ENCODE measurements around the gene BPHL.
"Not testable (repeated sequence)": the region's sequence is repeated elsewhere in the genome, so short reads cannot be mapped to it uniquely, and the experiment has no call there.

BPHL gene

DNA sequence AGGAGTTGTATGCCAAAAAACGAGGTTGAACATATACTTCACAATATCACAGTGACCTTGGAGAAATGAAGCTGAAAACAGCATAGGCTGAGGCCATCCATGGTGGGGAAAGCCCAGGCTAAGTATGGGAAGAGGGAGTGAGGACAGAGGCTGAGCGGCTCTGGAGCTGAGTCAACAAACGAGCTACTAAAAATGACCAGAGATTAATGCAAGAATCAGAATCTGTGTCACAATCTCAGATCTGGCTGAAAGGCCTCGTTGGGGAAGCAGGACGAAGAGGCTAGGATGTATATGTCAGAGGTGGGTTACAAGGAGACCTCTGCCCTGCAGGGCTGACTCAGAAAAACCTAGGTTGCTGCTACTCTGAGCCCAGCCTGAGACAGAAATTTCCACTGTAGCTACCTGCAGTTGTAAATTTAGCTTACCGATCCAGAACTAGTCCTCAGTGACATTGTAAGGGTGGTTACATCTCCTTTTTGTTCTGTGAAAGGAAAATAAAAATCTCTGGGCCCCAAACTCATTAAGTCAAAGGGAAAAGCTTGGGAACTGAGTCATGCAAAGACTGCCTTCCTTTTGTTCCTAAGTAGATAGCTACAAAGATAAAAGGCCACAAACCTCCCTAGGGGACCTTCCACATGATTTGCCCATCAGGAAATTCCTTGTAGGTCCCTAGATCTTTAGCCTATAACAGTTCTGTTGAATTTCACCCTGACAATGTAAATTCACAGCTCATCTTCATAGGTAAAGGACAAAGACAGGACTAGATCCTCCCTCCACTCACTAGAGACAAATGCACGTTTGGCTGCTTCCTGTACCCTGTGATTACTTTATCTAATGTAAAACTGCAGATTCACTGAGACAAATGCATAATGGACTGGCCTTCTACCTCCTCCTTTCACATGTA lies 47.4 kb downstream of the BPHL start:
- no CpG with 5 or more reads among the region's 7 CpGs for WGBS (ENCODE audit: insufficient coverage, insufficient read length)
- no peak overlapping the region for H3K4me3 ChIP-seq (ENCODE audit: low read length)
- H3K27me3 ChIP-seq (ENCODE audit: control insufficient read depth, insufficient read depth, low read length): no peaks in the 10 kb centered on the region
- DNase-seq (ENCODE audit: low read depth, low spot score): peak; percentile 80
- peak overlapping the region; percentile 95 for H3K27ac ChIP-seq (ENCODE audit: low read length)
- no peaks in the 10 kb centered on the region for H3K9me3 ChIP-seq (ENCODE audit: control insufficient read depth, insufficient read depth, low read length)
- H3K36me3 ChIP-seq (ENCODE audit: control insufficient read depth, insufficient read depth, low read length): no peaks in the 10 kb centered on the region
- H3K4me1 ChIP-seq (ENCODE audit: control insufficient read depth, insufficient read depth, low read length): peaks cover 9% of the 10 kb centered on the region; the same call in 1 of the 2 replicates

DNA sequence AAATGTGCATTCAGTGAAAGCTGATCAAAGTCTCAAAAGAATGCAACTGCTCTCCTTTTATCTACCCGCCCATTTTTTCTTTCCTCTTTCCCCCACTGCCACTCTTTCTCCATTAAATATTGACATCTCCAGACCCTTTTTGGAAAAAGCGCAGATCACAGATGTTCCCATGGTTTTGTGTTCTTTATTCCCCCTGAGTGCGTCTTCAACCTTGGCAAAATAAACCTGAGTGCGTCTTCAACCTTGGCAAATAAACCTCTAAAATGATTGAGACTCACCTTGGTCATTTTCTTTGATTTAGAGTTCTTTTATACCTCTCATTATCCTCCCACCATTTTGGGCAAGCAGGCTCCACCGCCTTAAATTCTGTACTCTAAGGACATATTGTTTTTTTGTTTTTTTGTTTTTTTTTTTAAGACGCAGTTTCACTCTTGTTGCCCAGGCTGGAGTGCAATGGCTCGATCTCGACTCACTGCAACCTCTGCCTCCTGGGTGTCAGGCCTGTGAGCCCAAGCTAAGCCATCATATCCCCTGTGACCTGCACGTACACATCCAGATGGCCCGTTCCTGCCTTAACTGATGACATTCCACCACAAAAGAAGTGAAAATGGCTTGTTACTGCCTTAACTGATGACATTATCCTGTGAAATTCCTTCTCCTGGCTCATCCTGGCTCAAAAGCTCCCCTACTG lies 48.2 kb downstream of the BPHL start:
- not testable (repeated sequence) for H3K9me3 ChIP-seq (ENCODE audit: control insufficient read depth, insufficient read depth, low read length); H3K36me3 ChIP-seq (ENCODE audit: control insufficient read depth, insufficient read depth, low read length); DNase-seq (ENCODE audit: low read depth, low spot score); H3K27me3 ChIP-seq (ENCODE audit: control insufficient read depth, insufficient read depth, low read length); H3K4me1 ChIP-seq (ENCODE audit: control insufficient read depth, insufficient read depth, low read length); H3K4me3 ChIP-seq (ENCODE audit: low read length)
- H3K27ac ChIP-seq (ENCODE audit: low read length): peak overlapping the region; percentile 29
- WGBS (ENCODE audit: insufficient coverage, insufficient read length): no CpG with 5 or more reads among the region's 10 CpGs

DNA sequence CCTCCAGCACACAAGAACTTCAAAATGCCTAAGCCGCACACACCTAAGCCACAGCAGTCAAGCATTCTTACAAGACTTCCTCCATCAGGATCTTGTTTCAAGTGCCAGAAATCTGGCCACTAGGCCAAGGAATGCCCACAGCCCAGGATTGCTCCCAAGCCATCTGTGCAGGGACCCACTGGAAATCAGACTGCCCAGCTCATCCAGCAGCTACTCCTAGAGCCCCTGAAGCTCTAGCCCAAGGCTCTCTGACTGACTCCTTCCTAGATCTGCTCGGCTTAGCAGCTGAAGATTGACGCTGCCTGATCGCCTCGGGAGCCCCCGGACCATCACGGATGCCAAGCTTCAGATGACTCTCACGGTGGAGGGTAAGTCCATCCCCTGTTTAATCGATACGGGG lies 49.5 kb downstream of the BPHL start:
- H3K4me1 ChIP-seq (ENCODE audit: control insufficient read depth, insufficient read depth, low read length); H3K36me3 ChIP-seq (ENCODE audit: control insufficient read depth, insufficient read depth, low read length); H3K27ac ChIP-seq (ENCODE audit: low read length); H3K27me3 ChIP-seq (ENCODE audit: control insufficient read depth, insufficient read depth, low read length); H3K4me3 ChIP-seq (ENCODE audit: low read length); H3K9me3 ChIP-seq (ENCODE audit: control insufficient read depth, insufficient read depth, low read length); DNase-seq (ENCODE audit: low read depth, low spot score): not testable (repeated sequence)
- WGBS (ENCODE audit: insufficient coverage, insufficient read length): no CpG with 5 or more reads among the region's 10 CpGs

DNA sequence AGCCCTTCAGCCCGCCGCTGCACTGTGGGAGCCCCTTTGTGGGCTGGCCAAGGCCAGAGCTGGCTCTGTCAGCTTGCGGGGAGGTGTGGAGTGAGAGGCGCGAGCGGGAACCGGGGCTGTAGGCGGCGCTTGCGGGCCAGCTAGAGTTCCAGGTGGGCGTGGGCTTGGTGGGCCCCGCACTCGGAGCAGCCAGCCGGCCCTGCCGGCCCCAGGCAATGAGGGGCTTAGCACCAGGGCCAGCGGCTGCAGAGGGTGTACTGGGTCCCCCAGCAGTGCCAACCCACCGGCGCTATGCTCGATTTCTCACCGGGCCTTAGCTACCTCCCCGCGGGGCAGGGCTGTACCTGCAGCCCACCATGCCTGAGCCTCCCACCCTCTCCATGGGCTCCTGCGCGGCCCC lies 52.2 kb downstream of the BPHL start:
- not testable (repeated sequence) for H3K9me3 ChIP-seq (ENCODE audit: control insufficient read depth, insufficient read depth, low read length); DNase-seq (ENCODE audit: low read depth, low spot score); H3K27ac ChIP-seq (ENCODE audit: low read length); H3K4me3 ChIP-seq (ENCODE audit: low read length); H3K4me1 ChIP-seq (ENCODE audit: control insufficient read depth, insufficient read depth, low read length); H3K36me3 ChIP-seq (ENCODE audit: control insufficient read depth, insufficient read depth, low read length); H3K27me3 ChIP-seq (ENCODE audit: control insufficient read depth, insufficient read depth, low read length)
- no CpG with 5 or more reads among the region's 24 CpGs for WGBS (ENCODE audit: insufficient coverage, insufficient read length)

DNA sequence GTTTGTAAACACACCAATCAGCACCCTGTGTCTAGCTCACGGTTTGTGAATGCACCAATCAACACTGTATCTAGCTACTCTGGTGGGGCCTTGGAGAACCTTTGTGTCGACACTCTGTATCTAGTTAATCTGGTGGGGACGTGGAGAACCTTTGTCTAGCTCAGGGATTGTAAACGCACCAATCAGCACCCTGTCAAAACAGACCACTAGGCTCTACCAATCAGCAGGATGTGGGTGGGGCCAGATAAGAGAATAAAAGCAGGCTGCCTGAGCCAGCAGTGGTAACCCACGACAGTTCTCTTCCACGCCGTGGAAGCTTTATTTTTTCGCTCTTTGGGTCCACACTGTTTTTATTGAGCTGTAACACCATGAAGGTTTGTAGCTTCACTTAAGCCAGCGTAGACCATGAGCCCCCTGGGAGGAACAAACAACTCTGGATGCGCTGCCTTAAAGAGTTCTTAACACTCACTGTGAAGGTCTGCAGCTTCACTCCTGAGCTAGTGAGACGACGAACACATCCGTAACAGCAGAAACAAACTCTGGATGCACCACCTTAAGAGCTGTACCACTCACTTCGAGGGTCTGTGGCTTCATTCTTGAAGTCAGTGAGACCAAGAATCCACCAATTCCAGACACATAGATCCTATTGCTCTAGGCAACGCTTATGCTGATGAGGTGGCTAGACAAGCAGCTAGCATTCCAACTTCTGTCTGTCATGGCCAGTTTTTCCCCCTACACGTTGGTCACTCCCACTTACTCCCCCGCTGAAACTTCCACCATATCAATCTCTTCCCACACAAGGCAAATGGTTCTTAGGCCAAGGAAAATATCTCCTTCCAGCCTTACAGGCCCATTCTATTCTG lies 53.0 kb downstream of the BPHL start:
- not testable (repeated sequence) for DNase-seq (ENCODE audit: low read depth, low spot score); H3K27me3 ChIP-seq (ENCODE audit: control insufficient read depth, insufficient read depth, low read length); H3K4me3 ChIP-seq (ENCODE audit: low read length); H3K27ac ChIP-seq (ENCODE audit: low read length); H3K36me3 ChIP-seq (ENCODE audit: control insufficient read depth, insufficient read depth, low read length); H3K4me1 ChIP-seq (ENCODE audit: control insufficient read depth, insufficient read depth, low read length); H3K9me3 ChIP-seq (ENCODE audit: control insufficient read depth, insufficient read depth, low read length)
- whole genome bisulfite sequencing (ENCODE audit: insufficient coverage, insufficient read length): no CpG with 5 or more reads among the region's 17 CpGs

DNA sequence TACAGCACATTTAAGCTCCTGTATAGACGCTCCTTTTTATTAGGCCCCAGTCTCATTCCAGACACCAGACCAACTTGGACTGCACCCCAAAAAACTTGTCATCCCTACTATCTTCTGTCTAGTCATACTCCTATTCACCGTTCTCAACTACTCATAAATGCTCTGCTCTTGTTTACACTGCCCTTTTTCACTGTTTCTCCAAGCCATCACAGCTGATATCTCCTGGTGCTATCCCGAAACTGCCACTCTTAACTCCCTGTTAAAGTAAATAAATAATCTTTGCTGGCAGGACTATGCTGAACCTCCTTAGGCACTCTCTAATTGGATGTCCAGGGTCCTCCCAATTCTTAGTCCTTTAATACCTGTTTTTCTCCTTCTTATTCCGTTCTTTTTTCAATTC lies 54.3 kb downstream of the BPHL start:
- not testable (repeated sequence) for H3K27ac ChIP-seq (ENCODE audit: low read length); H3K36me3 ChIP-seq (ENCODE audit: control insufficient read depth, insufficient read depth, low read length); H3K9me3 ChIP-seq (ENCODE audit: control insufficient read depth, insufficient read depth, low read length); H3K27me3 ChIP-seq (ENCODE audit: control insufficient read depth, insufficient read depth, low read length); H3K4me1 ChIP-seq (ENCODE audit: control insufficient read depth, insufficient read depth, low read length); H3K4me3 ChIP-seq (ENCODE audit: low read length); DNase-seq (ENCODE audit: low read depth, low spot score)
- 100% methylated on average over 1 of the region's 4 CpGs for WGBS (ENCODE audit: insufficient coverage, insufficient read length)

- DNase-seq (ENCODE audit: low read depth, low spot score): not testable (repeated sequence)
Observed at GRCh38 chr6:3173636-3174089, 55.2 kb downstream of the BPHL start.

DNA sequence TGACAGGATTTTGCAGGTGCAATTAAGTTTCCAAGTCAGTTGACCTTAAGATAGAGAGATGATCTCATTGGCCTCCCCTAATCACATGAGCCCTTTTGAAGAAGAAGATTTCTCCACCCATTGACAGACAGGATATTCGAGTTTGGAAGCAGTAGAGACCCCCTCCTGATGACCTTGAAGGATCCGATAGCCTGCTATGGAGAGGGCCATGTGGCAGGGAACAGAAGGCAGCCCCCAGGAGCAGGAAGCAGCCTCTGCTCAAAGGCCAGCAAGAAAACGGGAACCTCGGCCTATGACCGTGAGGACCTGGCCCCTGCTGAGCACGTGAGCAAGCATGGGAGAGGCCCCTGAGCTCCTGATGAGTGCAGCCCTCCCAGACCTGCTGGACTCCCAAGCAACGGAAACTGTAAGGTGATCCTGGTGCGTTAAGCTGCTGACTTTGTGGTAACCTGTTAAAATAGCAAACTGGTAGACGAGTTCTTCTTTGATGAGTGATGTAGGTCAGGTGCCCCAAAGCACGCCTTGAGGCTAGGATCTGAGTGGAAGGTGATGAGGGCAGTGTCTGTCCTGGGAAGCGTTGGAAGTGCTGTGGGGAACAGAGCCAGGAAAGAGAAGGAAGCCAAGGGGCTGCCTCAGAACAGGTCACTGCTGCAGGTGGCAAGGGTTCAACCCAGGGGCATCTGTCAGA lies 57.3 kb downstream of the BPHL start:
- WGBS (ENCODE audit: insufficient coverage, insufficient read length): no CpG with 5 or more reads among the region's 11 CpGs
- H3K4me3 ChIP-seq (ENCODE audit: low read length): no peak overlapping the region
- no peaks in the 10 kb centered on the region for H3K36me3 ChIP-seq (ENCODE audit: control insufficient read depth, insufficient read depth, low read length)
- no peak overlapping the region for H3K27ac ChIP-seq (ENCODE audit: low read length)
- no peak for DNase-seq (ENCODE audit: low read depth, low spot score)
- no peaks in the 10 kb centered on the region; the same call in 1 of the 2 replicates for H3K4me1 ChIP-seq (ENCODE audit: control insufficient read depth, insufficient read depth, low read length)
- no peaks in the 10 kb centered on the region for H3K27me3 ChIP-seq (ENCODE audit: control insufficient read depth, insufficient read depth, low read length)
- H3K9me3 ChIP-seq (ENCODE audit: control insufficient read depth, insufficient read depth, low read length): no peaks in the 10 kb centered on the region

More at GRCh38 chr6:3173636-3174089, 55.2 kb downstream of the BPHL start:
- H3K4me1 ChIP-seq (ENCODE audit: control insufficient read depth, insufficient read depth, low read length); H3K36me3 ChIP-seq (ENCODE audit: control insufficient read depth, insufficient read depth, low read length); H3K27ac ChIP-seq (ENCODE audit: low read length); H3K27me3 ChIP-seq (ENCODE audit: control insufficient read depth, insufficient read depth, low read length); H3K9me3 ChIP-seq (ENCODE audit: control insufficient read depth, insufficient read depth, low read length); H3K4me3 ChIP-seq (ENCODE audit: low read length): not testable (repeated sequence)
- no CpG with 5 or more reads among the region's 11 CpGs for WGBS (ENCODE audit: insufficient coverage, insufficient read length)

DNA sequence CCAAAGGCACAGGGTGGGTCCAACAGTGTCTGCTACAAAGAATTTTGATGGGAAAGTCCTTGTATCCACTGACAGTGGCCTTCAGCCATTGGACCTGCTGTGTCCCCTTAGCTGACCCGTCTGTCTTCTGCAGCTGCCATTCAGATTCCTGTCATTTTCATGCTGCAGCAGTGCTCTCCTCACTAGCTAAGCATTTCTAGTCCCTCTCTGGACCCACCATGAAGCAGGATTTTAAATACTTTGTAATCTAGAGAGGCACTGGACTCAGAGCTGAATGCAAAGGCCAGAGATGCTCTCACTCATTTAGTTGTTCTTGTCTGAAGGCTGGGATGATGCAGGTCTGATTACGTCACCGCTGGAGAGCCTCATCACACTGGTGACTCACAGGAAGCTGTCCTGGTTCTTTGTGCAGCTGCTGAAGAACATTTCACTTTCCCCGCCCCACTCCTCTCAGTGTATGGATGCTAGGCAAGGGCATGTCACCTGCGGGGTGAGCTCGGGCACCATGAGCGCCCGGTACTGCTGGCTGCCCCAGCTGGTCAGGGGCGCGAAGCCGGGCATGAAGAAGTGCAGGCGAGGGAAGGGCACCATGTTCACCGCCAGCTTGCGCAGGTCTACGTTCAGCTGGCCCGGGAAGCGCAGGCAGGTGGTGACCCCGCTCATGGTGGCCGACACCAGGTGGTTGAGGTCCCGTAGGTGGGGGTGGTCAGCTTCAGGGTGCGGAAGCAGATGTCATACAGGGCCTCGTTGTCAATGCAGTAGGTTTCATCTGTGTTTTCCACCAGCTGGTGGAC lies 58.2 kb downstream of the BPHL start:
- Histone ChIP-seq H3K27me3 (ENCODE audit: control insufficient read depth, insufficient read depth, low read length) (no peaks in the 10 kb centered on the region), H3K36me3 (ENCODE audit: control insufficient read depth, insufficient read depth, low read length) (no peaks in the 10 kb centered on the region), H3K9me3 (ENCODE audit: control insufficient read depth, insufficient read depth, low read length) (no peaks in the 10 kb centered on the region), H3K4me3 (ENCODE audit: low read length) (no peak overlapping the region), H3K4me1 (ENCODE audit: control insufficient read depth, insufficient read depth, low read length) (no peaks in the 10 kb centered on the region; the same call in 1 of the 2 replicates), H3K27ac (ENCODE audit: low read length) (no peak overlapping the region)
- WGBS (ENCODE audit: insufficient coverage, insufficient read length): no CpG with 5 or more reads among the region's 22 CpGs
- no peak for DNase-seq (ENCODE audit: low read depth, low spot score)
